DND-41 (cell line): ENCODE data around the gene SPACA7.
"Not testable (repeated sequence)": the region's sequence is repeated elsewhere in the genome, so short reads cannot be mapped to it uniquely, and the experiment has no call there.

Experiments used
- ATAC-seq: fragments of 200-7000 bp; cut with Tn5 transposase; 3 replicates; pipeline ENCODE4 v1.9.1; 2021; ENCODE audit warnings: low read depth; ENCODE audit not compliant: insufficient read depth
- DNase-seq: peaks from one replicate; pipeline ENCODE4 v3.0.0-alpha.2; 2020
- H2AFZ ChIP-seq: 2 replicates; pipeline ENCODE4 v1.6.0; 2012; ENCODE audit warnings: low read depth, low read length
- H3K27ac ChIP-seq: 2 replicates; pipeline ENCODE4 v1.5.1; 2012; ENCODE audit warnings: low read length, inconsistent platforms
- H3K27me3 ChIP-seq: fragments of 200-600 bp; sonication (generic); 2 replicates; pipeline ENCODE4 v1.6.0; 2012; ENCODE audit warnings: low read length, mild to moderate bottlenecking, inconsistent platforms; ENCODE audit not compliant: insufficient read depth, poor library complexity
- H3K36me3 ChIP-seq: 2 replicates; pipeline ENCODE4 v1.5.1; 2012; ENCODE audit warnings: low read length, inconsistent platforms; ENCODE audit not compliant: insufficient read depth
- H3K4me1 ChIP-seq: 2 replicates; pipeline ENCODE4 v1.5.1; 2012; ENCODE audit warnings: mild to moderate bottlenecking, low read length; ENCODE audit not compliant: insufficient read depth
- H3K4me2 ChIP-seq: 2 replicates; pipeline ENCODE4 v1.6.0; 2012; ENCODE audit warnings: mild to moderate bottlenecking, moderate library complexity, low read length, inconsistent platforms; ENCODE audit not compliant: insufficient read depth
- H3K4me3 ChIP-seq, 2 experiments: fragments of 200-600 bp in 1 of 2; shearing (Covaris generic) in 1 of 2; 2 replicates each; pipeline ENCODE4 v1.5.1; 2012 to 2016; ENCODE audit warnings: inconsistent platforms in 2 of 2, low read length in 2 of 2, mild to moderate bottlenecking in 2 of 2, low read depth in 1 of 2, moderate library complexity in 1 of 2
- H3K79me2 ChIP-seq: 2 replicates; pipeline ENCODE4 v1.6.0; 2012; ENCODE audit warnings: low read length, inconsistent platforms; ENCODE audit not compliant: insufficient read depth
- H3K9ac ChIP-seq: 2 replicates; pipeline ENCODE4 v1.6.0; 2012; ENCODE audit warnings: low read depth, mild to moderate bottlenecking, inconsistent platforms, low read length, moderate library complexity
- H3K9me3 ChIP-seq: 2 replicates; pipeline ENCODE4 v1.5.1; 2012; ENCODE audit warnings: low read length, moderate library complexity, mild to moderate bottlenecking, inconsistent platforms; ENCODE audit not compliant: insufficient read depth, severe bottlenecking
- H4K20me1 ChIP-seq: 2 replicates; pipeline ENCODE4 v1.6.0; 2012; ENCODE audit warnings: low read length; ENCODE audit not compliant: insufficient read depth
- CTCF ChIP-seq: IDR thresholded peaks from 2 replicates; pipeline ENCODE4 v1.5.1; 2012; ENCODE audit warnings: borderline replicate concordance, low read length, moderate library complexity, mild to moderate bottlenecking; ENCODE audit not compliant: poor library complexity, severe bottlenecking; ENCODE audit errors: extremely low read depth
- EZH2 ChIP-seq: IDR thresholded peaks from 3 replicates; pipeline ENCODE4 v1.6.1; 2012; ENCODE audit warnings: borderline replicate concordance, low read depth, mild to moderate bottlenecking, moderate library complexity, low read length, inconsistent platforms; ENCODE audit not compliant: severe bottlenecking

Gene SPACA7

GRCh38 chr13:112395941-112396340, 19.8 kb downstream of the SPACA7 start:
- not testable (repeated sequence) for H3K9ac ChIP-seq, H4K20me1 ChIP-seq, H3K27me3 ChIP-seq, H3K27ac ChIP-seq, DNase-seq, H3K4me3 ChIP-seq, H3K79me2 ChIP-seq, H3K9me3 ChIP-seq, H3K36me3 ChIP-seq, H2AFZ ChIP-seq, ATAC-seq, H3K4me1 ChIP-seq, H3K4me2 ChIP-seq

GRCh38 chr13:112397108-112397507, 21.0 kb downstream of the SPACA7 start:
- Histone ChIP-seq H3K36me3 (no peaks in the 10 kb centered on the region), H3K4me3 (no peak overlapping the region), H3K27me3 (peaks cover 1% of the 10 kb centered on the region), H4K20me1 (no peaks in the 10 kb centered on the region), H3K4me1 (no peaks in the 10 kb centered on the region), H3K27ac (no peak overlapping the region), H3K79me2 (no peaks in the 10 kb centered on the region), H3K9ac (no peak overlapping the region), H3K9me3 (no peaks in the 10 kb centered on the region), H2AFZ (no peak overlapping the region), H3K4me2 (no peak overlapping the region)
- DNase-seq: no peak
- ATAC-seq: no peak
- TF ChIP-seq CTCF (no peak), EZH2 (no peak)

GRCh38 chr13:112398347-112398746, 22.2 kb downstream of the SPACA7 start:
- H4K20me1 ChIP-seq, H3K79me2 ChIP-seq, H3K4me3 ChIP-seq, H2AFZ ChIP-seq, H3K9ac ChIP-seq, H3K27me3 ChIP-seq, H3K9me3 ChIP-seq, ATAC-seq, H3K36me3 ChIP-seq, H3K4me1 ChIP-seq, H3K4me2 ChIP-seq, H3K27ac ChIP-seq, DNase-seq: not testable (repeated sequence)

GRCh38 chr13:112409828-112410227, 33.7 kb downstream of the SPACA7 start:
- not testable (repeated sequence) for H3K79me2 ChIP-seq, H2AFZ ChIP-seq, H3K9me3 ChIP-seq, H3K4me1 ChIP-seq, ATAC-seq, DNase-seq, H3K9ac ChIP-seq, H3K4me3 ChIP-seq, H3K27ac ChIP-seq, H3K27me3 ChIP-seq, H3K36me3 ChIP-seq, H3K4me2 ChIP-seq, H4K20me1 ChIP-seq

- TF ChIP-seq EZH2: no peak
- no peak for TF ChIP-seq CTCF
- Histone ChIP-seq H3K4me3 (no peak overlapping the region), H3K9me3 (peaks cover 25% of the 10 kb centered on the region), H3K27me3 (no peaks in the 10 kb centered on the region), H3K36me3 (no peaks in the 10 kb centered on the region), H4K20me1 (no peaks in the 10 kb centered on the region), H3K4me1 (no peaks in the 10 kb centered on the region), H3K9ac (no peak overlapping the region), H2AFZ (no peak overlapping the region), H3K27ac (no peak overlapping the region), H3K79me2 (no peaks in the 10 kb centered on the region), H3K4me2 (no peak overlapping the region)
- ATAC-seq (no peak), DNase-seq (no peak)
These were observed 40.5 kb downstream of the SPACA7 start for GRCh38 chr13:112416647-112417046.
